ENCODE results near the gene GPR39.

GPR39 gene

DNA sequence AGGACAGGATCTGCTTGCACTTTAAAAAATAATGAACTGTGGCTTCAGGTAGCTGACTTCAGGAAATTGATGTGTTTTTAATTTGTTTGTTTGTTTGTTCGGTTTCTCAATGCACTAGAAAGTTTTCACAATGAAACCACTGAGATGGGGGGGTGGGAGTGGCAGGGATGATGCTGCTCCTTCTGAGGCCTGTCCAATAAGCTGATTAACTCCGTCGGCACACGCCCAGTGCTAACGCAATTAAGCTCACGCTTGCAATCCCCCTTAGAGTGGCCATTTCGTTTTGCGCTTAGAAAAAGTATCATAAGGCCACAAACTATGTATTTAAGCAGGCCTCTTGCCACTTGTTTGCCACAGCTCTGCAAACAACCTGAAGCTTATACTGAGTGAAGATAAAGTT is 12.5 kb upstream of the GPR39 start:
- no peaks in the 10 kb centered on the region for H3K27me3 ChIP-seq (ENCODE audit: control insufficient read depth in 5 of 5, insufficient read depth in 4 of 5, low read length in 5 of 5)
- no peaks in the 10 kb centered on the region for H3K4me1 ChIP-seq (ENCODE audit: control insufficient read depth in 5 of 5, insufficient read depth in 5 of 5, low read length in 5 of 5)
- H3K9me3 ChIP-seq (ENCODE audit: control insufficient read depth in 5 of 5, low read length in 5 of 5) = peaks cover 0 to 2% (median 0%) of the 10 kb centered on the region in 5 donors
- H3K27ac ChIP-seq (ENCODE audit: low read depth, low read length) = no peak overlapping the region
- no peak overlapping the region for H3K4me3 ChIP-seq (ENCODE audit: low read depth in 1 of 5, low read length in 5 of 5)
- H3K9ac ChIP-seq (ENCODE audit: low read length in 5 of 5) = no peak overlapping the region
- H3K36me3 ChIP-seq (ENCODE audit: control insufficient read depth in 5 of 5, insufficient read depth in 5 of 5, low read length in 5 of 5) = no peaks in the 10 kb centered on the region

- Histone ChIP-seq H3K4me3 (ENCODE audit: low read depth in 1 of 5, low read length in 5 of 5) (no peak overlapping the region), H3K9me3 (ENCODE audit: control insufficient read depth in 5 of 5, low read length in 5 of 5) (peaks cover 0 to 2% (median 0%) of the 10 kb centered on the region in 5 donors), H3K9ac (ENCODE audit: low read length in 5 of 5) (no peak overlapping the region), H3K36me3 (ENCODE audit: control insufficient read depth in 5 of 5, insufficient read depth in 5 of 5, low read length in 5 of 5) (no peaks in the 10 kb centered on the region), H3K27ac (ENCODE audit: low read depth, low read length) (no peak overlapping the region), H3K4me1 (ENCODE audit: control insufficient read depth in 5 of 5, insufficient read depth in 5 of 5, low read length in 5 of 5) (no peaks in the 10 kb centered on the region), H3K27me3 (ENCODE audit: control insufficient read depth in 5 of 5, insufficient read depth in 4 of 5, low read length in 5 of 5) (no peaks in the 10 kb centered on the region)
Measured at GRCh38 chr2:132407784-132408183, 8.8 kb upstream of the GPR39 start.

DNA sequence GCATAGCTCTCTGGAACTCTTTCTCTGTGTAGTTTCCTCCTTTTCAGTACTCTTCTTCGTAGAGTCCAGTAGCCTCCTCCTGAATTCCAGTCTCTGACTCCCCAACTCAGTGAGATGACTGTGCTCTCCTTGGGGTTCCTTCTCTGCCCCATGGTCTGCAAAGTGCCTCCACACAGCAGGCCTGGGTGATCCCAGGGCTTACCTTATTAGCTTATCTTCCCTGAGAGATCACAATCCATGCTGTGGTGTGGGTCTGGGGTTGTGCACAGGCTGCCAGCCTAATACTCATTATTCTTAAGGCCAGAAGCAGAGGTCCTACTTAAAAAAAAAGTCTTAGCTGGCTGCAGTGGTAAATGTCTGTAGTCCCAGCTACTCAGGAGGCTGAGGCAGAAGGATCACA is 4.6 kb upstream of the GPR39 start:
- no peak overlapping the region for H3K27ac ChIP-seq (ENCODE audit: low read depth, low read length)
- H3K27me3 ChIP-seq (ENCODE audit: control insufficient read depth in 5 of 5, insufficient read depth in 4 of 5, low read length in 5 of 5) = peaks cover 0 to 6% (median 0%) of the 10 kb centered on the region in 5 donors
- H3K4me3 ChIP-seq (ENCODE audit: low read depth in 1 of 5, low read length in 5 of 5) = no peak overlapping the region
- H3K9ac ChIP-seq (ENCODE audit: low read length in 5 of 5) = no peak overlapping the region
- peaks cover 0 to 2% (median 0%) of the 10 kb centered on the region in 5 donors for H3K9me3 ChIP-seq (ENCODE audit: control insufficient read depth in 5 of 5, low read length in 5 of 5)
- H3K36me3 ChIP-seq (ENCODE audit: control insufficient read depth in 5 of 5, insufficient read depth in 5 of 5, low read length in 5 of 5) = no peaks in the 10 kb centered on the region
- H3K4me1 ChIP-seq (ENCODE audit: control insufficient read depth in 5 of 5, insufficient read depth in 5 of 5, low read length in 5 of 5) = peaks cover 2 to 20% (median 19%) of the 10 kb centered on the region in 5 donors

- Histone ChIP-seq H3K27ac (ENCODE audit: low read depth, low read length) (no peak overlapping the region), H3K4me3 (ENCODE audit: low read depth in 1 of 5, low read length in 5 of 5) (no peak overlapping the region), H3K36me3 (ENCODE audit: control insufficient read depth in 5 of 5, insufficient read depth in 5 of 5, low read length in 5 of 5) (no peaks in the 10 kb centered on the region), H3K9ac (ENCODE audit: low read length in 5 of 5) (no peak overlapping the region), H3K9me3 (ENCODE audit: control insufficient read depth in 5 of 5, low read length in 5 of 5) (no peaks in the 10 kb centered on the region), H3K27me3 (ENCODE audit: control insufficient read depth in 5 of 5, insufficient read depth in 4 of 5, low read length in 5 of 5) (peaks cover 0 to 6% (median 0%) of the 10 kb centered on the region in 5 donors), H3K4me1 (ENCODE audit: control insufficient read depth in 5 of 5, insufficient read depth in 5 of 5, low read length in 5 of 5) (peaks cover 2 to 20% (median 19%) of the 10 kb centered on the region in 5 donors)
Measured at GRCh38 chr2:132414081-132414480, 2.5 kb upstream of the GPR39 start.

GRCh38 chr2:132415256-132415914 is 1.2 kb upstream of the GPR39 start:
- Histone ChIP-seq H3K4me1 (ENCODE audit: control insufficient read depth in 5 of 5, insufficient read depth in 5 of 5, low read length in 5 of 5) (peaks cover 2 to 20% (median 19%) of the 10 kb centered on the region in 5 donors), H3K9me3 (ENCODE audit: control insufficient read depth in 5 of 5, low read length in 5 of 5) (no peaks in the 10 kb centered on the region), H3K9ac (ENCODE audit: low read length in 5 of 5) (peak overlapping the region in 1 of 5 donors; percentile 73), H3K27me3 (ENCODE audit: control insufficient read depth in 5 of 5, insufficient read depth in 4 of 5, low read length in 5 of 5) (peaks cover 0 to 6% (median 0%) of the 10 kb centered on the region in 5 donors), H3K27ac (ENCODE audit: low read depth, low read length) (no peak overlapping the region), H3K36me3 (ENCODE audit: control insufficient read depth in 5 of 5, insufficient read depth in 5 of 5, low read length in 5 of 5) (no peaks in the 10 kb centered on the region), H3K4me3 (ENCODE audit: low read depth in 1 of 5, low read length in 5 of 5) (peak overlapping the region; percentile 65 to 82 (median 70))

- no peak overlapping the region for H3K27ac ChIP-seq (ENCODE audit: low read depth, low read length)
- no peaks in the 10 kb centered on the region for H3K9me3 ChIP-seq (ENCODE audit: control insufficient read depth in 5 of 5, low read length in 5 of 5)
- peaks cover 2 to 20% (median 19%) of the 10 kb centered on the region in 5 donors for H3K4me1 ChIP-seq (ENCODE audit: control insufficient read depth in 5 of 5, insufficient read depth in 5 of 5, low read length in 5 of 5)
- no peaks in the 10 kb centered on the region for H3K36me3 ChIP-seq (ENCODE audit: control insufficient read depth in 5 of 5, insufficient read depth in 5 of 5, low read length in 5 of 5)
- H3K4me3 ChIP-seq (ENCODE audit: low read depth in 1 of 5, low read length in 5 of 5) = peak overlapping the region; percentile 65 to 82 (median 70)
- peak overlapping the region in 2 of 5 donors; percentile 54 to 73 for H3K9ac ChIP-seq (ENCODE audit: low read length in 5 of 5)
- H3K27me3 ChIP-seq (ENCODE audit: control insufficient read depth in 5 of 5, insufficient read depth in 4 of 5, low read length in 5 of 5) = peaks cover 0 to 6% (median 0%) of the 10 kb centered on the region in 5 donors
Measured at GRCh38 chr2:132415915-132416722, 486 bp upstream of the GPR39 start.

DNA sequence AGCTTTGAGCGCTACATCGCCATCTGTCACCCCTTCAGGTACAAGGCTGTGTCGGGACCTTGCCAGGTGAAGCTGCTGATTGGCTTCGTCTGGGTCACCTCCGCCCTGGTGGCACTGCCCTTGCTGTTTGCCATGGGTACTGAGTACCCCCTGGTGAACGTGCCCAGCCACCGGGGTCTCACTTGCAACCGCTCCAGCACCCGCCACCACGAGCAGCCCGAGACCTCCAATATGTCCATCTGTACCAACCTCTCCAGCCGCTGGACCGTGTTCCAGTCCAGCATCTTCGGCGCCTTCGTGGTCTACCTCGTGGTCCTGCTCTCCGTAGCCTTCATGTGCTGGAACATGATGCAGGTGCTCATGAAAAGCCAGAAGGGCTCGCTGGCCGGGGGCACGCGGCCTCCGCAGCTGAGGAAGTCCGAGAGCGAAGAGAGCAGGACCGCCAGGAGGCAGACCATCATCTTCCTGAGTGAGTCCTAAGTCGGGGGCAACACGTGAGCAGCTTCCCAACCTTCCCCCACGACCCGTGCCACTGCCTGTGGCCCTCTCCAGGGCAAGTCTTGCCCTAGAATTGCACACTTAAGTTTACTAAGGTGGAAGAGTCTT is 928 bp downstream of the GPR39 start:
- Histone ChIP-seq H3K4me3 (ENCODE audit: low read depth in 1 of 5, low read length in 5 of 5) (no peak overlapping the region), H3K4me1 (ENCODE audit: control insufficient read depth in 5 of 5, insufficient read depth in 5 of 5, low read length in 5 of 5) (peaks cover 2 to 20% (median 19%) of the 10 kb centered on the region in 5 donors), H3K36me3 (ENCODE audit: control insufficient read depth in 5 of 5, insufficient read depth in 5 of 5, low read length in 5 of 5) (no peaks in the 10 kb centered on the region), H3K27ac (ENCODE audit: low read depth, low read length) (no peak overlapping the region), H3K9me3 (ENCODE audit: control insufficient read depth in 5 of 5, low read length in 5 of 5) (no peaks in the 10 kb centered on the region), H3K27me3 (ENCODE audit: control insufficient read depth in 5 of 5, insufficient read depth in 4 of 5, low read length in 5 of 5) (peaks cover 0 to 6% (median 0%) of the 10 kb centered on the region in 5 donors), H3K9ac (ENCODE audit: low read length in 5 of 5) (no peak overlapping the region)

DNA sequence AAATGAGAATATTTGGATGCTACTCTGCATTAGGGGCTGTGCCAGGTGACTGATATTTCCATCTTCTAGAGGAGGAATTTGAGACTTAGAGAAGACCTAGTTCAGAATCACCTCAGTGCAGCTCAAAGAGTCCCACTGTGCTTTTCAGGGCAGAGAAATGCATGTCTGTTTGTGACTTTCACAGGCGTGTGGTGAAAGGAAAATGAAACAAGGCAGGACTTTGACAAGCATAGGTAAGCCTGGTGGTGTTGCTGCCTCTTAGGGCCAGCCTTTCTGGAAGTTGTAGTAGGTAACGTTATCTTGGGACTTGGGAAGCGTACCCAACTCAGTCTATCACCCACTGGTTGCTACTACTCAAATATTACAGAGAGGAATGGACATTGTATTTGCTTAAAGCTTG is 2.6 kb downstream of the GPR39 start:
- H3K4me1 ChIP-seq (ENCODE audit: control insufficient read depth in 5 of 5, insufficient read depth in 5 of 5, low read length in 5 of 5) = peaks cover 2 to 25% (median 20%) of the 10 kb centered on the region in 5 donors
- H3K36me3 ChIP-seq (ENCODE audit: control insufficient read depth in 5 of 5, insufficient read depth in 5 of 5, low read length in 5 of 5) = no peaks in the 10 kb centered on the region
- H3K9me3 ChIP-seq (ENCODE audit: control insufficient read depth in 5 of 5, low read length in 5 of 5) = no peaks in the 10 kb centered on the region
- peaks cover 0 to 6% (median 0%) of the 10 kb centered on the region in 5 donors for H3K27me3 ChIP-seq (ENCODE audit: control insufficient read depth in 5 of 5, insufficient read depth in 4 of 5, low read length in 5 of 5)
- H3K4me3 ChIP-seq (ENCODE audit: low read depth in 1 of 5, low read length in 5 of 5) = no peak overlapping the region
- H3K9ac ChIP-seq (ENCODE audit: low read length in 5 of 5) = no peak overlapping the region
- H3K27ac ChIP-seq (ENCODE audit: low read depth, low read length) = no peak overlapping the region

- no peak overlapping the region for H3K9ac ChIP-seq (ENCODE audit: low read length in 5 of 5)
- no peak overlapping the region for H3K27ac ChIP-seq (ENCODE audit: low read depth, low read length)
- H3K9me3 ChIP-seq (ENCODE audit: control insufficient read depth in 5 of 5, low read length in 5 of 5) = no peaks in the 10 kb centered on the region
- no peaks in the 10 kb centered on the region for H3K36me3 ChIP-seq (ENCODE audit: control insufficient read depth in 5 of 5, insufficient read depth in 5 of 5, low read length in 5 of 5)
- peaks cover 2 to 32% (median 26%) of the 10 kb centered on the region in 5 donors for H3K4me1 ChIP-seq (ENCODE audit: control insufficient read depth in 5 of 5, insufficient read depth in 5 of 5, low read length in 5 of 5)
- peaks cover 0 to 6% (median 0%) of the 10 kb centered on the region in 5 donors for H3K27me3 ChIP-seq (ENCODE audit: control insufficient read depth in 5 of 5, insufficient read depth in 4 of 5, low read length in 5 of 5)
- no peak overlapping the region for H3K4me3 ChIP-seq (ENCODE audit: low read depth in 1 of 5, low read length in 5 of 5)
Measured at GRCh38 chr2:132419941-132420340, 3.3 kb downstream of the GPR39 start.

Data from subcutaneous abdominal adipose tissue (tissue), 5 donors.